NB4 (cell line): Measurements from ENCODE around the gene RCAN2.
"Not testable (repeated sequence)": the region's sequence is repeated elsewhere in the genome, so short reads cannot be mapped to it uniquely, and the experiment has no call there.

Experiments
- DNase-seq: peaks from one replicate; pipeline ENCODE4 v3.0.0; 2010; ENCODE audit warnings: low read depth
- H3K4me3 ChIP-seq: one replicate; pipeline ENCODE4 v1.5.1; 2011; ENCODE audit warnings: mild to moderate bottlenecking, low read depth, low read length, moderate library complexity
- MYC ChIP-seq: IDR thresholded peaks from 2 replicates; pipeline ENCODE4 v1.6.1; 2011; ENCODE audit warnings: low read depth, low read length
- POLR2A ChIP-seq: IDR thresholded peaks from 2 replicates; pipeline ENCODE4 v1.6.1; 2011; ENCODE audit warnings: mild to moderate bottlenecking; ENCODE audit not compliant: insufficient read length; ENCODE audit errors: extremely low read depth
- TF ChIP-seq, protein P1 (sequence below): IDR thresholded peaks from one replicate; pipeline ENCODE4 v1.5.1; 2012; ENCODE audit warnings: low read depth, low read length
- TF ChIP-seq, protein P2 (sequence below): IDR thresholded peaks from 2 replicates; pipeline ENCODE4 v1.6.1; 2011; ENCODE audit warnings: low read depth, low read length

The RCAN2 gene

DNA sequence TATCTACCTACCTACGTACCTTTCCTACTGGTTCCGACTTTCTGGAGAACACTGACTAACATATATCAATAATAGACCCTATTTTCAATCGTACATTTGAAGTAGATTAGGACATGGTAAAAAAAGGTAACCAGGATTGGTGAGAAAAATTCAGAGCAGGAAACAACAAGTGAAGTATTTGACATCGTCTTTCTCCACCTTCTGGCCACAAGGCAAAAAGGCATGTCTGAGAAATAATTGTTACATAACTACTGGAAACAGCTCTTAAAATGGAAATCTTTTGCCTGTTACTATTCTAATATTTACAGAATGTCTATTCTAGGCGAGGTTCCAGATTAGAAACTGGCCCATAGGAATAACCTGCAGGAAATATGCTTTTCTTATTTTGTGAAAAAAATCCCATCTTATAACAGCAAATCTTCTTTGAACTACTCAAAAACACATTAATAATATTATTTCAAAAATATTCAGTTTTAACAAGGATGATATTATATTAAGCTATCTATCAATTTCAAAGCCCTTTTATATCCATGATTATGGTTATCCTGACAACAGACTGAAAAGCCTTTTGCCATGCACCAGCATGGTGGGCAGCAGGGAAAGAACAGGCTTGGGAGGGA is 80.8 kb downstream of the RCAN2 start:
- peak; percentile 48 for DNase-seq
- no peak for TF ChIP-seq MYC
- TF ChIP-seq, protein P1, sequence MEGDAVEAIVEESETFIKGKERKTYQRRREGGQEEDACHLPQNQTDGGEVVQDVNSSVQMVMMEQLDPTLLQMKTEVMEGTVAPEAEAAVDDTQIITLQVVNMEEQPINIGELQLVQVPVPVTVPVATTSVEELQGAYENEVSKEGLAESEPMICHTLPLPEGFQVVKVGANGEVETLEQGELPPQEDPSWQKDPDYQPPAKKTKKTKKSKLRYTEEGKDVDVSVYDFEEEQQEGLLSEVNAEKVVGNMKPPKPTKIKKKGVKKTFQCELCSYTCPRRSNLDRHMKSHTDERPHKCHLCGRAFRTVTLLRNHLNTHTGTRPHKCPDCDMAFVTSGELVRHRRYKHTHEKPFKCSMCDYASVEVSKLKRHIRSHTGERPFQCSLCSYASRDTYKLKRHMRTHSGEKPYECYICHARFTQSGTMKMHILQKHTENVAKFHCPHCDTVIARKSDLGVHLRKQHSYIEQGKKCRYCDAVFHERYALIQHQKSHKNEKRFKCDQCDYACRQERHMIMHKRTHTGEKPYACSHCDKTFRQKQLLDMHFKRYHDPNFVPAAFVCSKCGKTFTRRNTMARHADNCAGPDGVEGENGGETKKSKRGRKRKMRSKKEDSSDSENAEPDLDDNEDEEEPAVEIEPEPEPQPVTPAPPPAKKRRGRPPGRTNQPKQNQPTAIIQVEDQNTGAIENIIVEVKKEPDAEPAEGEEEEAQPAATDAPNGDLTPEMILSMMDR = peak; percentile 49
- TF ChIP-seq, protein P2, sequence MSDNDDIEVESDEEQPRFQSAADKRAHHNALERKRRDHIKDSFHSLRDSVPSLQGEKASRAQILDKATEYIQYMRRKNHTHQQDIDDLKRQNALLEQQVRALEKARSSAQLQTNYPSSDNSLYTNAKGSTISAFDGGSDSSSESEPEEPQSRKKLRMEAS = 0 out of 2 replicates have a peak, but pooled peaks have one; percentile 26
- H3K4me3 ChIP-seq = no peak overlapping the region

DNA sequence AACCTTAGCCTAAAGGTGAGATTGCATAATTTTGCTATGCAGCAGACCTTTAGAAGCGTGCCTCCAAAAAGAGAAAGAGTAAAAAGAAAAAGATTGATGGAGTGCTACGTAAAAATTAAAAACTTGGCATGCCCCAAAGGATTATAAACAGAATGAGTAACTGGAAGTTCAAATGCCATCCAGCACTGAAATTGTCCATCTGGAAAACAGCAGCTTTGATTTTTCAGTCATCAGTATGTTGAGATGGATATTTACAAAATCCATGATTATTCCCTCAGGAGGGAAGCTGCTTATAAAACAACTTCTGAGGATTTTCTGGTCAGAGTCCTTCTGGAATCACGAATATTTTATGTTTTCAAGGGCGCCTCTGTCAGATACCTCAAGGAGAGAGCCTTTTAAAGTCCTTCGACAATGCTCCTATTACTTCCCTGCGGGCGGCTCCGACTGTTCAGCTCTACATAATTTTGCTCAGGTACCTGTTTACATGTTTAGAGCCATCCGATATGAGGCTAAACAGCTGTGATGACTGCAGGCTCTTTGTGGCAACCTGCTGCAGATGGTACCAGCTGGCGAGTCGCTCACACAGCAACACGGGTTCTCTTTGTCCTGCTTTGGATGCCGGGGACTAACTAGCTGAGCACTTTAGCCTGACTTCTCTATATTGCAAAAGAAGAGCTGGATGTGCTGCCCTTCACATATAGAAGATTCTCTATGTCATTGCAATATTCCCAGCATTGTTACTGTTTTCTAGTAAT is 83.3 kb downstream of the RCAN2 start:
- TF ChIP-seq, protein P2 = no peak
- TF ChIP-seq MYC (no peak), POLR2A (no peak)
- TF ChIP-seq, protein P1 = no peak
- no peak overlapping the region for H3K4me3 ChIP-seq
- no peak for DNase-seq

DNA sequence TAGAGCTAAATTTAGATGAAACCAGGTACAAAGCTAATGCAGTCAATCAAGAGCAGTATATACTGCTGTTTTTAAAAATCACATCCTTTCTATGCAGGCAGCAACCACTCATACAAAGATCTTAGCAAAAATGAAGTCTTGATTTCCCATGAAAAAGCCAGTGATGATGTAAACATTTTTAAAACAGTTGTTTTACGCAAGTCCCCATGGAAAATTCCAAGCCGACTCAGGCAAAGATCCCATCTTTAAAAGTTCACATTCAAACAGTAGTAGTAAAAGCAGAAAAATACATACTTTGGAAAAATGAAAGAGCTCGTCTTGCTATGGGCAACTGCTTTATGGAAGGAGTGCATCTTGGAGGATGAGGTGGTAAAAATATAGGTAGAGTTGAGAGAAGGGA is 84.0 kb downstream of the RCAN2 start:
- H3K4me3 ChIP-seq = no peak overlapping the region
- TF ChIP-seq, protein P1 = no peak
- DNase-seq = no peak

DNA sequence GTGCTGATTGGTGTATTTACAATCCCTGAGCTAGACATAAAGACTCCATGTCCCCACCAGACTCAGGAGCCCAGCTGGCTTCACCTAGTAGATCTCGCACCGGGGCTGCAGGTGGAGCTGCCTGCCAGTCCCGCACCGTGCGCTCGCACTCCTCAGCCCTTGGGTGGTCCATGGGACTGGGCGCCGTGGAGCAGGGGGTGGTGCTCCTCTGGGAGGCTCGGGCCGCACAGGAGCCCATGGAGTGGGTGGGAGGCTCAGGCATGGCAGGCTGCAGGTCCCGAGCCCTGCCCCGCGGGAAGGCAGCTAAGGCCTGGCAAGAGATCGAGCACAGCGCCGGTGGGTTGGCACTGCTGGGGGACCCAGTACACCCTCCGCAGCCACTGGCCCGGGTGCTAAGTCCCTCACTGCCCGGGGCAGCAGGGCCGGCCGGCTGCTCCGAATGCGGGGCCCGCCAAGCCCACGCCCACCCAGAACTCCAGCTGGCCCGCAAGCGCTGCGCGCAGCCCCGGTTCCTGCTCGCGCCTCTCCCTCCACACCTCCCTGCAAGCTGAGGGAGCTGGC is 85.5 kb downstream of the RCAN2 start:
- not testable (repeated sequence) for DNase-seq, H3K4me3 ChIP-seq

DNA sequence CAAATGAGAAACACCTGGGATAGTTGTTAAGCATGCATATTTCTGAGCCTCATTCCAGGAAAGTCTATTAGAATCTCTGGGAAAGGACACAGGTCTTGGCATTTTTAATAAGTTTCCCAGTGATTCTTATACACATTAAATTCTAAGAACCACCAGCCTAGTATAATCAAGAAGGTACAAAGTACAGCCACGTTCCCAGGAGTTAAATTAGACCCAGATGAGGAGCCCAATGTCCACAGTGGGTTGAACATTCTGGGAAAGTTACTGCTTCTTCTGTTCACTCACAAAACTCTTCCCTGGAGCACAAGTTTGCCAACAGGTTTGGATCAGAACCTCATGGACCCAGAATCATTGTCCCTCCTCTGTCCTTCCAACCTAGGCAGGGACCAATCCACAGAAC is 90.4 kb downstream of the RCAN2 start:
- no peak for DNase-seq
- no peak overlapping the region for H3K4me3 ChIP-seq
- no peak for TF ChIP-seq POLR2A
- TF ChIP-seq, protein P1 = no peak
- no peak for TF ChIP-seq MYC
- TF ChIP-seq, protein P2 = no peak

DNA sequence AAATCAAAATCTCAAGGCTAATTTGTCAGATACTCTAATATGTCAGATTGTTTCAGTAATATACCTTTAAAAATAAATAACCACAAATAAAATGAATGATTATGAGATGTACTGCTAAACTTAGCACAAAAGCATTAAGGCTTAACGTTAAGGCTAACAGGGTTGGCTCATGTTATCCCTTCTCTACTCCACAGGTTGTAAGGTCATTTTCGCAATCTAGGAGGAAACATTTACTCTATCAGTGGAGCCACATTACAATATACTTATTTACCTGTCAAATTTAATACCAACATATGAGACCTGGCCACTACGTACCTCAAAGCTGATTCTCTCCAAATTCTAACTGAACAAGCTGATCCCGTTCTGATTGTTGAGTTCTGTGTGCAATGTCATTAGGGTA is 95.7 kb downstream of the RCAN2 start:
- no peak overlapping the region for H3K4me3 ChIP-seq
- TF ChIP-seq MYC (no peak), POLR2A (no peak)
- TF ChIP-seq, protein P2 = no peak
- TF ChIP-seq, protein P1 = no peak
- no peak for DNase-seq
